IPS-20b (cell line): ENCODE data around the gene MGMT.

Experiments
- H3K27ac ChIP-seq: one replicate; pipeline ENCODE4 v1.5.1; 2013; ENCODE audit warnings: low read length
- H3K27me3 ChIP-seq: 2 replicates; pipeline ENCODE4 v1.6.1; 2013; ENCODE audit warnings: mild to moderate bottlenecking, low read length, inconsistent platforms; ENCODE audit not compliant: insufficient read depth
- H3K36me3 ChIP-seq: 2 replicates; pipeline ENCODE4 v1.6.1; 2013; ENCODE audit warnings: low read depth, mild to moderate bottlenecking, inconsistent platforms, low read length, moderate library complexity; ENCODE audit not compliant: insufficient read depth
- H3K4me1 ChIP-seq: 2 replicates; pipeline ENCODE4 v1.6.1; 2013; ENCODE audit warnings: mild to moderate bottlenecking, control low read depth, inconsistent platforms, low read length, moderate library complexity; ENCODE audit not compliant: insufficient read depth
- H3K4me3 ChIP-seq: 2 replicates; pipeline ENCODE4 v1.5.1; 2013; ENCODE audit warnings: mild to moderate bottlenecking, low read length, inconsistent platforms
- H3K9ac ChIP-seq: 2 replicates; pipeline ENCODE4 v1.6.1; 2013; ENCODE audit warnings: low read depth, mild to moderate bottlenecking, inconsistent platforms, low read length, moderate library complexity
- H3K9me3 ChIP-seq: 2 replicates; pipeline ENCODE4 v1.6.1; 2013; ENCODE audit warnings: mild to moderate bottlenecking, low read depth, low read length, inconsistent platforms; ENCODE audit not compliant: insufficient read depth

Gene MGMT

GRCh38 chr10:129604333-129605032 is 137.4 kb downstream of the MGMT start:
- Histone ChIP-seq H3K27me3 (no peaks in the 10 kb centered on the region), H3K4me3 (no peak overlapping the region), H3K36me3 (no peaks in the 10 kb centered on the region), H3K27ac (no peak overlapping the region), H3K9ac (no peak overlapping the region), H3K9me3 (no peaks in the 10 kb centered on the region), H3K4me1 (no peaks in the 10 kb centered on the region; the same call in 1 of the 2 replicates)

- no peak overlapping the region for H3K27ac ChIP-seq
- no peaks in the 10 kb centered on the region; the same call in 1 of the 2 replicates for H3K4me1 ChIP-seq
- no peaks in the 10 kb centered on the region for H3K36me3 ChIP-seq
- H3K4me3 ChIP-seq, result no peak overlapping the region
- no peaks in the 10 kb centered on the region for H3K27me3 ChIP-seq
- H3K9ac ChIP-seq, result no peak overlapping the region
- H3K9me3 ChIP-seq, result no peaks in the 10 kb centered on the region
Observed at GRCh38 chr10:129605266-129605985, 138.4 kb downstream of the MGMT start.

- Histone ChIP-seq H3K4me1 (no peaks in the 10 kb centered on the region; the same call in 1 of the 2 replicates), H3K9me3 (no peaks in the 10 kb centered on the region), H3K4me3 (no peak overlapping the region), H3K36me3 (no peaks in the 10 kb centered on the region), H3K9ac (no peak overlapping the region), H3K27ac (no peak overlapping the region), H3K27me3 (no peaks in the 10 kb centered on the region)
Observed at GRCh38 chr10:129605986-129606518, 139.0 kb downstream of the MGMT start.

- H3K4me3 ChIP-seq, result no peak overlapping the region
- H3K27ac ChIP-seq, result no peak overlapping the region
- H3K36me3 ChIP-seq, result no peaks in the 10 kb centered on the region
- H3K9ac ChIP-seq, result no peak overlapping the region
- no peaks in the 10 kb centered on the region; the same call in 1 of the 2 replicates for H3K4me1 ChIP-seq
- H3K9me3 ChIP-seq, result no peaks in the 10 kb centered on the region
- H3K27me3 ChIP-seq, result no peaks in the 10 kb centered on the region
Observed at GRCh38 chr10:129607607-129608109, 140.6 kb downstream of the MGMT start.

- no peak overlapping the region for H3K4me3 ChIP-seq
- H3K9ac ChIP-seq, result no peak overlapping the region
- no peak overlapping the region for H3K27ac ChIP-seq
- no peaks in the 10 kb centered on the region for H3K9me3 ChIP-seq
- H3K27me3 ChIP-seq, result no peaks in the 10 kb centered on the region
- no peaks in the 10 kb centered on the region for H3K36me3 ChIP-seq
- H3K4me1 ChIP-seq, result no peaks in the 10 kb centered on the region
Observed at GRCh38 chr10:129608653-129609052, 141.6 kb downstream of the MGMT start.

DNA sequence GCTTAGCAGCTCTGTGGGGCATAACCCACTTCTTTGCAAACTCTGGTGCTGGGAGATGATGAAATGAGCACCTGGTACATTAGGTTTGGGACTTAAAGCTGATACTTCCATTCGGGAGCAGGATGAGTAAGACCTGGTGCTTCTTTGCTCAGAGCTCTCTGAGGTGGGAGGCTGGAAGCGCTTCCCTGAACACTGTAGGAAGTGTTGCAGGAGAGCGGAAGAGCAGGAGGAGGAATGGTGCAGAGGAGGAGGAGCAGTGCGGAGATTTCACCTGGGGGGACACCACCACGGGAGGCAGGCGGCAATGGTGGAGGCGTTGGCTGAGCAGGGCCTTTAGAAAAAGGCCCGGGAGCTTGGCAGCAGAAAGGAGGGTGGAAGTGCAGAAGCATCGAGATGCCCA is 142.5 kb downstream of the MGMT start:
- Histone ChIP-seq H3K4me1 (no peaks in the 10 kb centered on the region), H3K27ac (no peak overlapping the region)

DNA sequence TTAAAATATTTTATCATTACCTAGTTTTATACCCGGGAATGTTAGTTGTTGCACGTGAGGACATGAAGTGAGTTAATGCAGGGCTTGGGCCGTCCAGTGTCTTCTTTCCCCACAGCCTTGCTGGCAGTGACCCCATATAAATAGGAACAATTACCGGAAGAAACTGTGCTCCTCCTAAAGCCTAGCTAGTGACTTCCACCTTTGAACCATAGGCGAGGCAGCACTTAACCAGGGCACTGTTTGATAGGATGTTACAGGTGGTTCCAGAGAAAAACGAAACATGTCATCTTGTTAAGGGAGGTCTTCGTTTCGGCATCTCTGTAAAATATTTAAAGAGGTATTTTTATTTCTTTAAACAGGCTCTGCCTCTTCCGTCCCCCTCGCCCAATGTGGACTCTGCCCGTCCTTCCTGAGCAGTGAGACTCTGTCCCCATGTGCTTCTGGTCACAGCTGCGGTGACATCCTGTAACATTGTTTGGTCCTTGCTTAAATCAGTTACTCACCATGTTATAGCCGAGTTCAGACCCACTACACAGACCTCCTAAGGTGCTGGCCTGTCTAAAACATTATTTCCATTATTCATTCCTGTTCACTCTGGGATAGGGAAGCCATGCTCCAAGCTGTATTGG is 145.6 kb downstream of the MGMT start:
- H3K4me1 ChIP-seq, result no peaks in the 10 kb centered on the region
- H3K27ac ChIP-seq, result no peak overlapping the region
- no peaks in the 10 kb centered on the region for H3K36me3 ChIP-seq
- H3K4me3 ChIP-seq, result no peak overlapping the region
- H3K9ac ChIP-seq, result no peak overlapping the region
- H3K27me3 ChIP-seq, result no peaks in the 10 kb centered on the region
- no peaks in the 10 kb centered on the region for H3K9me3 ChIP-seq

More for the DNA sequence above, 142.5 kb downstream of the MGMT start:
- H3K36me3 ChIP-seq, result no peaks in the 10 kb centered on the region
- H3K4me3 ChIP-seq, result no peak overlapping the region
- H3K9ac ChIP-seq, result no peak overlapping the region
- no peaks in the 10 kb centered on the region for H3K27me3 ChIP-seq
- H3K9me3 ChIP-seq, result no peaks in the 10 kb centered on the region

- no peak overlapping the region for H3K27ac ChIP-seq
- no peaks in the 10 kb centered on the region for H3K4me1 ChIP-seq
- H3K27me3 ChIP-seq, result no peaks in the 10 kb centered on the region
- H3K9ac ChIP-seq, result no peak overlapping the region
- H3K36me3 ChIP-seq, result no peaks in the 10 kb centered on the region
- no peak overlapping the region for H3K4me3 ChIP-seq
- no peaks in the 10 kb centered on the region for H3K9me3 ChIP-seq
Observed at GRCh38 chr10:129613377-129613980, 146.4 kb downstream of the MGMT start.

- Histone ChIP-seq H3K27me3 (no peaks in the 10 kb centered on the region), H3K36me3 (no peaks in the 10 kb centered on the region), H3K4me3 (no peak overlapping the region), H3K9me3 (no peaks in the 10 kb centered on the region), H3K4me1 (no peaks in the 10 kb centered on the region), H3K27ac (no peak overlapping the region), H3K9ac (no peak overlapping the region)
Observed at GRCh38 chr10:129614341-129614740, 147.3 kb downstream of the MGMT start.

GRCh38 chr10:129615381-129615780 is 148.3 kb downstream of the MGMT start:
- H3K9ac ChIP-seq, result no peak overlapping the region
- H3K27me3 ChIP-seq, result no peaks in the 10 kb centered on the region
- no peak overlapping the region for H3K27ac ChIP-seq
- H3K36me3 ChIP-seq, result no peaks in the 10 kb centered on the region
- no peaks in the 10 kb centered on the region for H3K4me1 ChIP-seq
- H3K4me3 ChIP-seq, result no peak overlapping the region
- no peaks in the 10 kb centered on the region for H3K9me3 ChIP-seq

- Histone ChIP-seq H3K27ac (no peak overlapping the region), H3K4me1 (no peaks in the 10 kb centered on the region; the same call in 1 of the 2 replicates), H3K36me3 (no peaks in the 10 kb centered on the region), H3K9me3 (no peaks in the 10 kb centered on the region), H3K9ac (no peak overlapping the region), H3K27me3 (no peaks in the 10 kb centered on the region), H3K4me3 (no peak overlapping the region)
Observed at GRCh38 chr10:129615921-129616525, 149.0 kb downstream of the MGMT start.
